Stimulated activated CD8-positive, alpha-beta memory T cell treated with anti-CD3 and anti-CD28 coated beads, Interleukin-4, amount 100 ng/mL, for 24 hours (primary cell): Measurements from ENCODE around the gene ZNF521.

Experiments used
- DNase-seq: peaks from one replicate; pipeline ENCODE4 v3.0.0-alpha.2; 2020; ENCODE audit warnings: low read depth

Gene ZNF521

DNA sequence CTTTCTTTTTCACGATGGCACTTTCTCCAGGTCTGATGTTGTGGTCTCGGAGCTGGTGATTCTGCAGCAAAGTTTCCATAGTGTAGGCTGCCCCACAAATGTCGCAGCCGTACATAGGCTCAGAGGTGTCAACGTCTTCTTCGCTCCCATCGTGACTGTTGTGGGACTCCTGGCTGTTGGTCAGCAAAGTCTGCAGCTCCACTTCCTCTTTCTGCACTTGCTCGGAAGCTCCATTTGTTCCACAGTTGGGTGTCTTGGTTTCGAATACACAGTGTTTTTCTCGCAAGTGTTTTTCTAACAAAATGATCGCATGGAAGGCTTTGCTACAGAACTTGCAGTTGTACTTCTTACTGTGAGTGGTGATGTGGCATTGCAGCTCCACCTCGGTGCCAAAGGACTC lies 126.8 kb downstream of the ZNF521 start:
- no peak for DNase-seq

GRCh38 chr18:25223899-25224886 lies 127.8 kb downstream of the ZNF521 start:
- no peak for DNase-seq

- DNase-seq, result no peak
Observed at GRCh38 chr18:25223211-25223610, 128.8 kb downstream of the ZNF521 start.

GRCh38 chr18:25222648-25223047 lies 129.3 kb downstream of the ZNF521 start:
- no peak for DNase-seq

- DNase-seq, result no peak
Observed at GRCh38 chr18:25210622-25211021, 141.3 kb downstream of the ZNF521 start.

GRCh38 chr18:25192065-25192464 lies 159.9 kb downstream of the ZNF521 start:
- DNase-seq, result no peak

DNA sequence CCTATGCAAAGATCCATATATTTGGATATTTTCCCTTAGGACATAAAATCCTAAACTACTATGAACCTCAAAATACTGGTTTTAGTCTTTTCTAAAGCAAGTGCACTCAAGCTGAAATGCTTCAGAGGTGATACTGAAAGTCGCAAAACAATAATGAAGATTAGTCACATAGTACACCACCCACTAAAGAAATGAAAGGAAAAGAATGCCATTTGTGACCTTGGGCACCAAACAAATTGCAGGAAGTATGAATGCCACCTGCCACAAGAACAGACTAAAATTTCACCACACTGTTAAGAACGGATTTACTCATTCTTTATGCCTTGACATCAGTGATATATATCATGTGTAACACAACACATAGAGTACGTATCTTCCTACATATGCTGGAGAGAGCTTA lies 161.5 kb downstream of the ZNF521 start:
- no peak for DNase-seq

- no peak for DNase-seq
Observed at GRCh38 chr18:25189391-25190185, 162.4 kb downstream of the ZNF521 start.

- DNase-seq, result no peak
Observed at GRCh38 chr18:25187521-25188192, 164.3 kb downstream of the ZNF521 start.

DNA sequence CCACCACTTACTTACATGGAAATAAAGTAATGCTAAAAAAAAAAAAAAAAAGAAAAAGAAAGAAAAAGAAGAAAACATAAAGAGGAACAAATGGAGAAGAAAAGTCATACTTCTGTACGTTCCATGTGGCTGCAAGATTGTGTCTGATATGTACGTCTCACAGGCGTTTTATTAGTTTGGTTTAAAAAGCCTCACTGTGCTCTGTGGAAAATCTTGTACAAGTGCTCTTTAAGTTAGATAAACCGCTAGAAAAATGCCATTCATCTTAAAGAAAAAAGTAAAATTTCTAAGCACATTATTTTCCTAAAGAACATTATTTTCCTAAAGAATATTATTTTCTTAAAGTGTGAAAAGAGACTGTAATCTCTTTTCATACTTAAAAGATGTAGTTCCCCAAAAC lies 165.1 kb downstream of the ZNF521 start:
- no peak for DNase-seq

GRCh38 chr18:25181993-25182392 lies 170.0 kb downstream of the ZNF521 start:
- DNase-seq, result no peak

GRCh38 chr18:25181581-25181980 lies 170.4 kb downstream of the ZNF521 start:
- no peak for DNase-seq

- DNase-seq, result no peak
Observed at GRCh38 chr18:25180973-25181548, 170.9 kb downstream of the ZNF521 start.

- no peak for DNase-seq
Observed at GRCh38 chr18:25177631-25178030, 174.3 kb downstream of the ZNF521 start.

DNA sequence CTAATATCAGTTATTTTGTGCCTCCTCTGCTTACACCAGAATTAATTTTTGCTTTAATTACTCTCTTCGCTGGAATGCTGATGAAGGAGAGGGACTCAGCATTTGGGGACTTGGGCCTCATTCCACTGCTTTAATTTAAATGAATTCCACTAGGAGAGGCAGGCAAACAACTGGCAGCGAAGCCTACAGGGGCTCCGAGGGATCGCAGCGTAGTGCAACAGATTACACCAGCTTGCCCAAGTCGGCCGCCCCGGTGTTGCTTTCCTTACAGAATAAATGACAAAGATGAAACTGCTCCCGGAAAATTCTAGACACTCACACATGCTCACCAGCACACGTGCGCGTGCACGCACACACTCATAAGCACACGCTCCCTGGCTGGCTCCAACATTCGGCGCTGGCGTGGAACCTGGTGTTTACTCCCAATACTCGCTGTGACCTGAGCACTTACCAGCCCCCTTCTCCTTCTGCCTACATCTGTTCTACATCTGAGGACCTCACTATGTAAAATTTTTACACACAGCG lies 175.4 kb downstream of the ZNF521 start:
- no peak for DNase-seq

DNA sequence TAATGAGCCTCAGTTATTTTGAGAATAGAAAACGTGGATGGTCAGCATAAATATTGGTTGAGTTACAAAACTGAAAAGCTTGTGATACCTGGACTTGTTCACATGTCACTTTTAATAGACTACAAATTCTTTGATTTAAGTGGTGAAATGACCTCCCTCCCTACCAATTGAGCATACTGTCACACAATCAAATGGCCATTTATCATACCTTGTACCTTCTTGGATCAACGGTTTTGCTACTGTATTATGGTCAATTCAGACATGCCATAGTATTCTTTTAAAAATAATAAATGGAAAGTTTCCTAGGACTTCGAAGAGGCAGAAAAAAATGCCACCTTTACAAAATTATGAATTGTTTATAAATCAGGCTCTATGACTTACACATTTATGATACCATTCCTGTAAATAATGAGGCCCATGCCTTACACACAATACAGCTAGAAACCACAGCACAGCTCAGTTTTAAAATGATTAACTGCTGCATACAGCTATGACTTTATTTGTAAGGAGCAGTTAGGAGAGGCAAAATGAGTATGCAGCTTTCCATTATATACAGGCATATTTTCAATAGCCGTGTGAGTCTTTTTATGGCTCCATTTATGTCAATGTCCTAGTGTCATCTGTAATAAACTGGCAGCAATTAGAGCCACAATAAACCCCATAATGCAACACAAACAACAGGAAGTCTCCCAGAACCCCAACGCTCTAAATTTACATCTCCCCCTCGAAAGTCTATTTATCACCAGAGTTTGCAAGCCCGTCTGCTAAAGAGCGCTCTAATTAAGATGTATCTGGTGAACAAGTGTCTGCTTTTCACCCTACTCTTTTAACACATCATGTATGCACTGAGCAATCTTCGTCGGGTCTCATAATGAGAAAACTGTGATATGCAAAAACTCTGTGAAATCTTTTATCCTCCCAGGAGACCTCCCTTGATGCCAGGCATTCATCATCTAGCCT lies 176.1 kb downstream of the ZNF521 start:
- DNase-seq, result no peak

GRCh38 chr18:25174324-25174723 lies 177.6 kb downstream of the ZNF521 start:
- no peak for DNase-seq

GRCh38 chr18:25171334-25171733 lies 180.6 kb downstream of the ZNF521 start:
- no peak for DNase-seq

DNA sequence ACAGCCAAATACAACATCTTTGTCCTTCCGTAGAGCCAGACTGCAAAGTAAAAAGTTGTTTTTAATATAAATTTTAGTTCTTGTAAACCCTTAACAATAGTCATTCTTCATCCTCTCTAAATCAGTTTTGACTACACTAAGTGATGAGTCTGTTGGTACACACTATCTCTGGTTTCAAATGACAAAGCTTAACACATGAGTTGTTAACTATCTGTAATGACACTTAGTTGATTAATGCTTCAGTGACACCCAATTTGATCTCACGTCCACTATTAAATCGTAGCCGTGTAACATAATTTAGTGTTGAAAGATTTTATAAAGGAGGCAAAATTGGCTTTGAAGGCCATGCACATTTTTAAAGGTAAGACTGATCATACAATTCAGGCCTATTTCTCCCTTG lies 181.6 kb downstream of the ZNF521 start:
- DNase-seq, result no peak

DNA sequence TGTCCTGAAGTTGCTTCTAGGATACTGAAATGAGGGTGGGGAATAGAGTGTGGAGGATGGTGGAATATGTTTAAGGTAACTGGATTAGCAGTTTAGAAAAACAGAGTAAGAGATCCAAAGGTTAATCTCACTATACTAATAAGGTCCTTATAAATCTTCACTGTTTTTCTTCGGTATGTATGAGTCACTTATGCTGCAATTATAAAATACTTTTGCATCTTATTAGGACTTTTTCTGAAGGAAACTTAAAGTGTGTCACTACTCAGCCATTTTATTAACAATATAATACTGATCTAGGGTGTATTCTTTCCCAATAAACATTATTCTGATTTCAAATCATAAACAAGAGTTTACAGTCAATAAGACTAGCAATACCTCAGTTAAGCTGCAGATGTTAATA lies 182.3 kb downstream of the ZNF521 start:
- DNase-seq, result no peak
